Lower leg skin (tissue), 3 donors: ENCODE data around the gene LRRN4CL.

ENCODE experiments used
- CTCF ChIP-seq, 3 donors: fragments of 450-650 bp; IDR thresholded peaks; one replicate each; pipeline ENCODE4 v1.5.1; 2016; ENCODE audit warnings: antibody characterized with exemption in 3 of 3, mild to moderate bottlenecking in 3 of 3, moderate library complexity in 2 of 3
- POLR2A ChIP-seq, 2 donors: fragments of 450-650 bp; IDR thresholded peaks; one replicate each; pipeline ENCODE4 v1.6.1; 2016 to 2017; ENCODE audit warnings: antibody characterized with exemption in 2 of 2, mild to moderate bottlenecking in 1 of 2, moderate library complexity in 1 of 2

GRCh38 chr11:62644220-62644619, 45.1 kb downstream of the LRRN4CL start:
- TF ChIP-seq POLR2A (IDR thresholded peaks at IDR 0.05) (no peak), CTCF (IDR thresholded peaks at IDR 0.05) (no peak)
